Measurements from ENCODE around the gene VPS4B. TPM values are rescaled to one million over a fixed set of nuclear protein-coding genes. Genes with fewer than 3 reads are reported as not detected.

The VPS4B gene
- polyA plus RNA-seq, 3 donors, result 15.4 to 48.8 (median 26.7) TPM

GRCh38 chr18:63445037-63445436, 22.8 kb upstream of the VPS4B start:
- H3K36me3 Mint-ChIP-seq, result peaks cover 0 to 2% of the 10 kb centered on the region in 2 donors
- no peaks in the 10 kb centered on the region for H3K27me3 ChIP-seq (ENCODE audit: control insufficient read depth in 2 of 2, insufficient read depth in 2 of 2, low read length in 2 of 2)
- H3K4me3 ChIP-seq (replicated peaks in 1 of 3; ENCODE audit: low read depth in 2 of 3, low read length in 3 of 3), result peak overlapping the region in 1 of 3 experiments; percentile 11
- peaks cover 39 to 40% of the 10 kb centered on the region in 2 donors for H3K4me1 ChIP-seq (ENCODE audit: control insufficient read depth in 1 of 2, insufficient read depth in 2 of 2, low read length in 2 of 2)
- H3K9me3 ChIP-seq (replicated peaks in 1 of 2; ENCODE audit: control insufficient read depth in 1 of 2, insufficient read depth in 1 of 2, low read length in 2 of 2), result no peaks in the 10 kb centered on the region
- peaks cover 0 to 2% (median 0%) of the 10 kb centered on the region in 3 donors for H3K27me3 Mint-ChIP-seq (ENCODE audit: low read depth in 3 of 3)
- no peaks in the 10 kb centered on the region for H3K36me3 ChIP-seq (replicated peaks in 1 of 2; ENCODE audit: control insufficient read depth in 1 of 2, insufficient read depth in 2 of 2, low read length in 2 of 2)
- H3K27ac ChIP-seq (ENCODE audit: low read depth in 1 of 2, low read length in 2 of 2), result peak overlapping the region; percentile 92 to 95
- peak overlapping the region in 1 of 2 donors; percentile 30 for H3K4me3 Mint-ChIP-seq
- H3K4me1 Mint-ChIP-seq, result peaks cover 37% of the 10 kb centered on the region
- peak overlapping the region; percentile 57 for H3K9ac ChIP-seq (ENCODE audit: insufficient read depth, low read length, poor library complexity, severe bottlenecking)
- H3K9me3 Mint-ChIP-seq, result no peaks in the 10 kb centered on the region
- DNase-seq, result peak in 1 of 3 donors; percentile 66
- H3K4me2 ChIP-seq (replicated peaks; ENCODE audit: extremely low read depth, low read length, poor library complexity, severe bottlenecking), result peak overlapping the region; percentile 46
- TF ChIP-seq CTCF (IDR thresholded peaks at IDR 0.05), result no peak
- H3K27ac Mint-ChIP-seq, result peak overlapping the region; percentile 96 to 98 (median 97)
- H2AFZ ChIP-seq (ENCODE audit: insufficient read depth, low read depth, low read length, poor library complexity, severe bottlenecking), result peak overlapping the region; percentile 32
- no peaks in the 10 kb centered on the region for H3K79me2 ChIP-seq (ENCODE audit: insufficient read depth, low read length)
- no peaks in the 10 kb centered on the region for H4K20me1 ChIP-seq (ENCODE audit: insufficient read depth, low read length)
- intact Hi-C loops (cut with micrococcal nuclease), result loop anchor here in 1 of 2 donors (10.0 kb wide), 1 partner anchor 730 kb away; the partner anchor contains the start of gene PHLPP1
- no CpG with 5 or more reads among the region's 2 CpGs for WGBS (ENCODE audit: insufficient coverage)

- no peaks in the 10 kb centered on the region for H3K9me3 ChIP-seq (replicated peaks in 1 of 2; ENCODE audit: control insufficient read depth in 1 of 2, insufficient read depth in 1 of 2, low read length in 2 of 2)
- no peaks in the 10 kb centered on the region for H3K79me2 ChIP-seq (ENCODE audit: insufficient read depth, low read length)
- no peaks in the 10 kb centered on the region for H3K36me3 ChIP-seq (replicated peaks in 1 of 2; ENCODE audit: control insufficient read depth in 1 of 2, insufficient read depth in 2 of 2, low read length in 2 of 2)
- peak overlapping the region; percentile 46 for H3K4me2 ChIP-seq (replicated peaks; ENCODE audit: extremely low read depth, low read length, poor library complexity, severe bottlenecking)
- H3K9me3 Mint-ChIP-seq, result no peaks in the 10 kb centered on the region
- DNase-seq, result peak; percentile 94 to 99 (median 97)
- H3K27ac Mint-ChIP-seq, result peak overlapping the region; percentile 96 to 98 (median 97)
- H3K27ac ChIP-seq (ENCODE audit: low read depth in 1 of 2, low read length in 2 of 2), result peak overlapping the region; percentile 92 to 95
- H3K4me3 ChIP-seq (replicated peaks in 1 of 3; ENCODE audit: low read depth in 2 of 3, low read length in 3 of 3), result peak overlapping the region in 1 of 3 experiments; percentile 11
- intact Hi-C loops (cut with micrococcal nuclease), result loop anchor here in 1 of 2 donors (10.0 kb wide), 1 partner anchor 730 kb away; the partner anchor contains the start of gene PHLPP1
- TF ChIP-seq CTCF (IDR thresholded peaks at IDR 0.05), result no peak
- H3K4me3 Mint-ChIP-seq, result no peak overlapping the region
- H3K27me3 Mint-ChIP-seq (ENCODE audit: low read depth in 3 of 3), result peaks cover 0 to 2% (median 0%) of the 10 kb centered on the region in 3 donors
- H3K4me1 ChIP-seq (ENCODE audit: control insufficient read depth in 1 of 2, insufficient read depth in 2 of 2, low read length in 2 of 2), result peaks cover 39 to 44% of the 10 kb centered on the region in 2 donors
- H4K20me1 ChIP-seq (ENCODE audit: insufficient read depth, low read length), result no peaks in the 10 kb centered on the region
- peak overlapping the region; percentile 57 for H3K9ac ChIP-seq (ENCODE audit: insufficient read depth, low read length, poor library complexity, severe bottlenecking)
- H3K36me3 Mint-ChIP-seq, result peaks cover 0 to 2% of the 10 kb centered on the region in 2 donors
- 0% methylated on average over 1 of the region's 6 CpGs for WGBS (ENCODE audit: insufficient coverage)
- peaks cover 37% of the 10 kb centered on the region for H3K4me1 Mint-ChIP-seq
- H3K27me3 ChIP-seq (ENCODE audit: control insufficient read depth in 2 of 2, insufficient read depth in 2 of 2, low read length in 2 of 2), result no peaks in the 10 kb centered on the region
- peak overlapping the region; percentile 32 for H2AFZ ChIP-seq (ENCODE audit: insufficient read depth, low read depth, low read length, poor library complexity, severe bottlenecking)
Observed at GRCh38 chr18:63444580-63444979, 22.3 kb upstream of the VPS4B start.
